Measurements from ENCODE around the gene WASL.
"Not testable (repeated sequence)": the region's sequence is repeated elsewhere in the genome, so short reads cannot be mapped to it uniquely, and the experiment has no call there.

Gene WASL

GRCh38 chr7:123645516-123645915, 103.3 kb downstream of the WASL start:
- H3K36me3 ChIP-seq (ENCODE audit: control insufficient read depth, insufficient read depth, low read length) = no peaks in the 10 kb centered on the region
- no peaks in the 10 kb centered on the region for H3K9me3 ChIP-seq (ENCODE audit: control insufficient read depth, low read length)
- no peak overlapping the region for H3K4me3 ChIP-seq (ENCODE audit: low read length)
- no peak overlapping the region for H3K9ac ChIP-seq (ENCODE audit: low read length)
- no peaks in the 10 kb centered on the region for H3K4me1 ChIP-seq (ENCODE audit: control insufficient read depth, insufficient read depth, low read length)
- peaks cover 9% of the 10 kb centered on the region for H3K27me3 ChIP-seq (ENCODE audit: control insufficient read depth, insufficient read depth, low read length)

GRCh38 chr7:123643495-123644441, 105.0 kb downstream of the WASL start:
- Histone ChIP-seq H3K27me3 (ENCODE audit: control insufficient read depth, insufficient read depth, low read length) (peaks cover 9% of the 10 kb centered on the region), H3K4me3 (ENCODE audit: low read length) (no peak overlapping the region), H3K9ac (ENCODE audit: low read length) (no peak overlapping the region), H3K36me3 (ENCODE audit: control insufficient read depth, insufficient read depth, low read length) (no peaks in the 10 kb centered on the region), H3K4me1 (ENCODE audit: control insufficient read depth, insufficient read depth, low read length) (no peaks in the 10 kb centered on the region), H3K9me3 (ENCODE audit: control insufficient read depth, low read length) (no peaks in the 10 kb centered on the region)

- H3K27me3 ChIP-seq (ENCODE audit: control insufficient read depth, insufficient read depth, low read length) = peaks cover 9% of the 10 kb centered on the region
- H3K4me3 ChIP-seq (ENCODE audit: low read length) = no peak overlapping the region
- H3K4me1 ChIP-seq (ENCODE audit: control insufficient read depth, insufficient read depth, low read length) = no peaks in the 10 kb centered on the region
- no peak overlapping the region for H3K9ac ChIP-seq (ENCODE audit: low read length)
- H3K9me3 ChIP-seq (ENCODE audit: control insufficient read depth, low read length) = no peaks in the 10 kb centered on the region
- no peaks in the 10 kb centered on the region for H3K36me3 ChIP-seq (ENCODE audit: control insufficient read depth, insufficient read depth, low read length)
Measured at GRCh38 chr7:123641901-123642300, 106.9 kb downstream of the WASL start.

- H3K4me1 ChIP-seq (ENCODE audit: control insufficient read depth, insufficient read depth, low read length) = no peaks in the 10 kb centered on the region
Measured at GRCh38 chr7:123640583-123640982, 108.2 kb downstream of the WASL start.

GRCh38 chr7:123639631-123640030, 109.2 kb downstream of the WASL start:
- H3K4me1 ChIP-seq (ENCODE audit: control insufficient read depth, insufficient read depth, low read length) = no peaks in the 10 kb centered on the region
- H3K4me3 ChIP-seq (ENCODE audit: low read length) = no peak overlapping the region
- no peak overlapping the region for H3K9ac ChIP-seq (ENCODE audit: low read length)

More at GRCh38 chr7:123640583-123640982, 108.2 kb downstream of the WASL start:
- Histone ChIP-seq H3K9me3 (ENCODE audit: control insufficient read depth, low read length) (no peaks in the 10 kb centered on the region), H3K36me3 (ENCODE audit: control insufficient read depth, insufficient read depth, low read length) (no peaks in the 10 kb centered on the region), H3K9ac (ENCODE audit: low read length) (no peak overlapping the region), H3K27me3 (ENCODE audit: control insufficient read depth, insufficient read depth, low read length) (peaks cover 9% of the 10 kb centered on the region), H3K4me3 (ENCODE audit: low read length) (no peak overlapping the region)

GRCh38 chr7:123637878-123638277, 110.9 kb downstream of the WASL start:
- Histone ChIP-seq H3K4me1 (ENCODE audit: control insufficient read depth, insufficient read depth, low read length) (no peaks in the 10 kb centered on the region), H3K9ac (ENCODE audit: low read length) (no peak overlapping the region), H3K4me3 (ENCODE audit: low read length) (no peak overlapping the region)

More at GRCh38 chr7:123639631-123640030, 109.2 kb downstream of the WASL start:
- no peaks in the 10 kb centered on the region for H3K36me3 ChIP-seq (ENCODE audit: control insufficient read depth, insufficient read depth, low read length)
- H3K9me3 ChIP-seq (ENCODE audit: control insufficient read depth, low read length) = no peaks in the 10 kb centered on the region
- peaks cover 4% of the 10 kb centered on the region for H3K27me3 ChIP-seq (ENCODE audit: control insufficient read depth, insufficient read depth, low read length)

GRCh38 chr7:123637203-123637602, 111.6 kb downstream of the WASL start:
- Histone ChIP-seq H3K9ac (ENCODE audit: low read length) (no peak overlapping the region), H3K9me3 (ENCODE audit: control insufficient read depth, low read length) (no peaks in the 10 kb centered on the region), H3K4me3 (ENCODE audit: low read length) (no peak overlapping the region), H3K27me3 (ENCODE audit: control insufficient read depth, insufficient read depth, low read length) (no peaks in the 10 kb centered on the region), H3K4me1 (ENCODE audit: control insufficient read depth, insufficient read depth, low read length) (no peaks in the 10 kb centered on the region), H3K36me3 (ENCODE audit: control insufficient read depth, insufficient read depth, low read length) (no peaks in the 10 kb centered on the region)

More at GRCh38 chr7:123637878-123638277, 110.9 kb downstream of the WASL start:
- H3K9me3 ChIP-seq (ENCODE audit: control insufficient read depth, low read length) = no peaks in the 10 kb centered on the region
- no peaks in the 10 kb centered on the region for H3K36me3 ChIP-seq (ENCODE audit: control insufficient read depth, insufficient read depth, low read length)
- H3K27me3 ChIP-seq (ENCODE audit: control insufficient read depth, insufficient read depth, low read length) = no peaks in the 10 kb centered on the region

- Histone ChIP-seq H3K9ac (ENCODE audit: low read length) (no peak overlapping the region), H3K36me3 (ENCODE audit: control insufficient read depth, insufficient read depth, low read length) (no peaks in the 10 kb centered on the region), H3K9me3 (ENCODE audit: control insufficient read depth, low read length) (no peaks in the 10 kb centered on the region), H3K4me3 (ENCODE audit: low read length) (no peak overlapping the region), H3K4me1 (ENCODE audit: control insufficient read depth, insufficient read depth, low read length) (no peaks in the 10 kb centered on the region), H3K27me3 (ENCODE audit: control insufficient read depth, insufficient read depth, low read length) (no peaks in the 10 kb centered on the region)
Measured at GRCh38 chr7:123635551-123636359, 113.0 kb downstream of the WASL start.

- not testable (repeated sequence) for H3K9me3 ChIP-seq (ENCODE audit: control insufficient read depth, low read length); H3K4me1 ChIP-seq (ENCODE audit: control insufficient read depth, insufficient read depth, low read length); H3K9ac ChIP-seq (ENCODE audit: low read length); H3K27me3 ChIP-seq (ENCODE audit: control insufficient read depth, insufficient read depth, low read length); H3K36me3 ChIP-seq (ENCODE audit: control insufficient read depth, insufficient read depth, low read length); H3K4me3 ChIP-seq (ENCODE audit: low read length)
Measured at GRCh38 chr7:123634011-123634573, 114.7 kb downstream of the WASL start.

GRCh38 chr7:123633553-123633952, 115.2 kb downstream of the WASL start:
- Histone ChIP-seq H3K9me3 (ENCODE audit: control insufficient read depth, low read length) (no peaks in the 10 kb centered on the region), H3K36me3 (ENCODE audit: control insufficient read depth, insufficient read depth, low read length) (no peaks in the 10 kb centered on the region), H3K4me1 (ENCODE audit: control insufficient read depth, insufficient read depth, low read length) (no peaks in the 10 kb centered on the region), H3K27me3 (ENCODE audit: control insufficient read depth, insufficient read depth, low read length) (no peaks in the 10 kb centered on the region), H3K4me3 (ENCODE audit: low read length) (no peak overlapping the region), H3K9ac (ENCODE audit: low read length) (no peak overlapping the region)

- no peaks in the 10 kb centered on the region for H3K9me3 ChIP-seq (ENCODE audit: control insufficient read depth, low read length)
- H3K4me3 ChIP-seq (ENCODE audit: low read length) = no peak overlapping the region
- no peak overlapping the region for H3K9ac ChIP-seq (ENCODE audit: low read length)
- no peaks in the 10 kb centered on the region for H3K36me3 ChIP-seq (ENCODE audit: control insufficient read depth, insufficient read depth, low read length)
- no peaks in the 10 kb centered on the region for H3K27me3 ChIP-seq (ENCODE audit: control insufficient read depth, insufficient read depth, low read length)
- no peaks in the 10 kb centered on the region for H3K4me1 ChIP-seq (ENCODE audit: control insufficient read depth, insufficient read depth, low read length)
Measured at GRCh38 chr7:123632808-123633207, 116.0 kb downstream of the WASL start.

Measured in mucosa of stomach (tissue), 1 donor.